A673 (cell line): ENCODE data around the gene KRT79.

ENCODE experiments used
- EZH2 ChIP-seq: fragments of 200-600 bp; sonication (generic); IDR thresholded peaks from 2 replicates; pipeline ENCODE4 v1.6.1; 2017; ENCODE audit warnings: borderline replicate concordance, low read depth, mild to moderate bottlenecking, mixed read lengths, antibody characterized with exemption, low read length; ENCODE audit not compliant: poor library complexity, severe bottlenecking
- TF ChIP-seq, protein P1 (sequence below): fragments of 300-800, 200-600 bp; sonication (generic); conservative IDR thresholded peaks from 2 replicates; pipeline ENCODE4 v1.5.1; 2017; ENCODE audit warnings: low read depth, mild to moderate bottlenecking, antibody characterized with exemption, low read length, moderate library complexity, mixed read lengths

DNA sequence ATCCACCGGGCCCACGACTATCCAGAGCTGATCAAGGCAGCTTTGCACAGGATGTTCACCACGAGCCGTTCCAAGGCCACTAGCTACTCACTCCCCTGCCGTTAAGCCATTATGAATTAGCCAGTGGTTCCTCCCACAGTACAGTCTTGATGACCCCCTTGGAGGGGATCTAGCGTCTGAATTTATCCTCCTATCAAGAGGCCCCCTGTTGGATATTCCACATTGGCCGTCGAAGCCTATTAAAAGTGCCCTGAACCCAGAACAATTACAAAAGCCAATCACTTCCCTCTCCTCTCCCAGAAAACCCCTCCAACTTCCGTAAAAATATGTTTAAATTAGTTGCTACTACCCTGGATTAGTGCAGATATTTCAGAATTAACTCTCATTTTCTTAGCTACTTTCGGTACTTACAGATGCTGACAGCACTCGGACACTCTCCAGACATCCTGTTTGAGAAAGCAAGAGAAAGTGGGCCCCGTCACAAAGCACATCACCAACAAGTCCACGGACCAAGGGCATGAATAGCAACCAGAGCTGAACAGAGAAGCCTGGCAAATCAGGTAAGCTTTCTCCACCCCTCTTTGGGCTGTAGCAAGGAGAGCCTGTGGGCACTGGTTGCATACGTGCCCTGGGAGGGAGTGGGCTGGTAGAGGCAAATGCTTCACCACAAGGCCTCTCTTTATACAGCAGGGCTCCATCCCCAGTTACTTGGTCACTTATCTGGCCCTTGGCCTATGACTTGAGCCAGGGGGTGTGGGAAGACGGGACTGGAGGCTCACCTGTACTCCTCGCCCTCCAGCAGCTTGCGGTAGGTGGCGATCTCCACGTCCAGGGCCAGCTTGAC lies 43.5 kb downstream of the KRT79 start:
- TF ChIP-seq, protein P1, sequence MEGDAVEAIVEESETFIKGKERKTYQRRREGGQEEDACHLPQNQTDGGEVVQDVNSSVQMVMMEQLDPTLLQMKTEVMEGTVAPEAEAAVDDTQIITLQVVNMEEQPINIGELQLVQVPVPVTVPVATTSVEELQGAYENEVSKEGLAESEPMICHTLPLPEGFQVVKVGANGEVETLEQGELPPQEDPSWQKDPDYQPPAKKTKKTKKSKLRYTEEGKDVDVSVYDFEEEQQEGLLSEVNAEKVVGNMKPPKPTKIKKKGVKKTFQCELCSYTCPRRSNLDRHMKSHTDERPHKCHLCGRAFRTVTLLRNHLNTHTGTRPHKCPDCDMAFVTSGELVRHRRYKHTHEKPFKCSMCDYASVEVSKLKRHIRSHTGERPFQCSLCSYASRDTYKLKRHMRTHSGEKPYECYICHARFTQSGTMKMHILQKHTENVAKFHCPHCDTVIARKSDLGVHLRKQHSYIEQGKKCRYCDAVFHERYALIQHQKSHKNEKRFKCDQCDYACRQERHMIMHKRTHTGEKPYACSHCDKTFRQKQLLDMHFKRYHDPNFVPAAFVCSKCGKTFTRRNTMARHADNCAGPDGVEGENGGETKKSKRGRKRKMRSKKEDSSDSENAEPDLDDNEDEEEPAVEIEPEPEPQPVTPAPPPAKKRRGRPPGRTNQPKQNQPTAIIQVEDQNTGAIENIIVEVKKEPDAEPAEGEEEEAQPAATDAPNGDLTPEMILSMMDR: no peak
- TF ChIP-seq EZH2: no peak
